ENCODE data around the gene MBNL1. TPM values are rescaled to one million over a fixed set of nuclear protein-coding genes. Genes with fewer than 3 reads are reported as not detected.

Gene MBNL1
- total and polyA plus RNA-seq, 2 of the 4 experiments (the other 2 are of a cell fraction), result 127 to 664 TPM

DNA sequence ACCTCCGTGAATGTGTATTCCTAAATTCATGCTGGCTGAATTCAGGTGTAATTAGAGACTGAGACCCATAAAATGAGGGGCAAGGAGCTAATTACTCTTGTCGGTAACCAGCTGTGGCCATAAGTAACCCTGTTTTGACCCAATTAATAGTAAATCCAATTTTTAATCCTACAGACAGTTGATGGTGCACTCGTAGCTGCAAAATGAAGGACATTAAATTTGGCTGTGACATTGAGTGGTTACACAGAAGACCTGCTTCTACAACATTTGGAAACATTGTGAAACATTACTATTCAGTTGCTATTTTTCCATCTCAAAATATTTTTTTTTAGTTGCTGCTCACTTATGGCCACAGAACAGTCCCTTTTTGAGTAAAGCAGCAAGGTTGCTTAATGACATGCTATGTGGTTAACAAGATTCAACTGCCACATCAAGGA is 33.0 kb downstream of the MBNL1 start:
- H4K20me1 ChIP-seq (ENCODE audit: insufficient read depth, low read length), result peaks cover 39% of the 10 kb centered on the region
- ChIA-PET POLR2A (ENCODE audit: unreplicated experiment) (no interaction called here), CTCF (no interaction called here)
- H3K18ac ChIP-seq (ENCODE audit: low read depth, low read length), result peak overlapping the region; percentile 66; the same call in 1 of the 2 replicates
- H3K36me3 ChIP-seq (ENCODE audit: control insufficient read depth, insufficient read depth, low read length), result peaks cover 3% of the 10 kb centered on the region
- H3K4ac ChIP-seq (ENCODE audit: low read depth, low read length), result no peak overlapping the region
- no peak overlapping the region for H2BK20ac ChIP-seq (ENCODE audit: low read depth, low read length)
- DNase-seq (no peak), ATAC-seq (ENCODE audit: low read depth) (no peak)
- peak overlapping the region; percentile 50 for H2BK5ac ChIP-seq (ENCODE audit: low read depth, low read length, poor library complexity, severe bottlenecking)
- peak overlapping the region; percentile 23; the same call in 2 of the 3 replicates for H2BK15ac ChIP-seq (ENCODE audit: low read depth, low read length)
- intact Hi-C loops (cut with micrococcal nuclease) (loop anchor here (10.0 kb wide), 1 partner anchor 143 kb away; no protein-coding TSS in a partner anchor), dilution Hi-C loops (cut with HindIII; ENCODE audit: low sequenced_read_pairs, unreplicated experiment) (no loop called here), in situ Hi-C loops (cut with MboI; ENCODE audit: low sequenced_read_pairs) (no loop called here)
- H2BK120ac ChIP-seq (ENCODE audit: low read depth, low read length), result peak overlapping the region; percentile 55; the same call in 1 of the 2 replicates
- H3K9ac ChIP-seq (ENCODE audit: low read depth, low read length), result no peak overlapping the region
- no peaks in the 10 kb centered on the region for H3K9me3 ChIP-seq (ENCODE audit: control insufficient read depth, insufficient read depth, low read length)
- H3K9me1 ChIP-seq (ENCODE audit: insufficient read depth, low read length), result no peaks in the 10 kb centered on the region
- H4K8ac ChIP-seq (ENCODE audit: low read depth in 2 of 2, low read length in 2 of 2), result no peak overlapping the region
- no peak overlapping the region for H2AFZ ChIP-seq (replicated peaks; ENCODE audit: low read length, poor library complexity)
- peak overlapping the region; percentile 72; the same call in 1 of the 2 replicates for H3K14ac ChIP-seq (replicated peaks; ENCODE audit: low read depth, low read length)
- peak overlapping the region; percentile 5; the same call in 1 of the 2 replicates for H2AK5ac ChIP-seq (ENCODE audit: low read depth, low read length)
- H3K27ac ChIP-seq (ENCODE audit: insufficient read depth, low read length), result no peak overlapping the region
- no peak overlapping the region for H3K4me3 ChIP-seq (ENCODE audit: insufficient read depth, low read depth, low read length)
- TF ChIP-seq MXI1 (IDR thresholded peaks at IDR 0.05; ENCODE audit: borderline replicate concordance, low read depth, low read length) (no peak), NFE2L2 (IDR thresholded peaks at IDR 0.05; ENCODE audit: low read depth, low read length) (no peak), RCOR1 (IDR thresholded peaks at IDR 0.05; ENCODE audit: insufficient replicate concordance, low read length) (no peak), FOS (IDR thresholded peaks at IDR 0.05; ENCODE audit: low read depth, low read length) (no peak), CEBPB (IDR thresholded peaks at IDR 0.05; ENCODE audit: low read depth, low read length) (peak; percentile 43; the same call in 1 of the 2 replicates), SMC3 (IDR thresholded peaks at IDR 0.05; ENCODE audit: low read depth, low read length) (no peak)
- TF ChIP-seq, protein P1, sequence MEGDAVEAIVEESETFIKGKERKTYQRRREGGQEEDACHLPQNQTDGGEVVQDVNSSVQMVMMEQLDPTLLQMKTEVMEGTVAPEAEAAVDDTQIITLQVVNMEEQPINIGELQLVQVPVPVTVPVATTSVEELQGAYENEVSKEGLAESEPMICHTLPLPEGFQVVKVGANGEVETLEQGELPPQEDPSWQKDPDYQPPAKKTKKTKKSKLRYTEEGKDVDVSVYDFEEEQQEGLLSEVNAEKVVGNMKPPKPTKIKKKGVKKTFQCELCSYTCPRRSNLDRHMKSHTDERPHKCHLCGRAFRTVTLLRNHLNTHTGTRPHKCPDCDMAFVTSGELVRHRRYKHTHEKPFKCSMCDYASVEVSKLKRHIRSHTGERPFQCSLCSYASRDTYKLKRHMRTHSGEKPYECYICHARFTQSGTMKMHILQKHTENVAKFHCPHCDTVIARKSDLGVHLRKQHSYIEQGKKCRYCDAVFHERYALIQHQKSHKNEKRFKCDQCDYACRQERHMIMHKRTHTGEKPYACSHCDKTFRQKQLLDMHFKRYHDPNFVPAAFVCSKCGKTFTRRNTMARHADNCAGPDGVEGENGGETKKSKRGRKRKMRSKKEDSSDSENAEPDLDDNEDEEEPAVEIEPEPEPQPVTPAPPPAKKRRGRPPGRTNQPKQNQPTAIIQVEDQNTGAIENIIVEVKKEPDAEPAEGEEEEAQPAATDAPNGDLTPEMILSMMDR (conservative IDR thresholded peaks at IDR 0.05; ENCODE audit: low read depth, low read length), result no peak
- TF ChIP-seq, protein P2, sequence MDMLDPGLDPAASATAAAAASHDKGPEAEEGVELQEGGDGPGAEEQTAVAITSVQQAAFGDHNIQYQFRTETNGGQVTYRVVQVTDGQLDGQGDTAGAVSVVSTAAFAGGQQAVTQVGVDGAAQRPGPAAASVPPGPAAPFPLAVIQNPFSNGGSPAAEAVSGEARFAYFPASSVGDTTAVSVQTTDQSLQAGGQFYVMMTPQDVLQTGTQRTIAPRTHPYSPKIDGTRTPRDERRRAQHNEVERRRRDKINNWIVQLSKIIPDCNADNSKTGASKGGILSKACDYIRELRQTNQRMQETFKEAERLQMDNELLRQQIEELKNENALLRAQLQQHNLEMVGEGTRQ (IDR thresholded peaks at IDR 0.05; ENCODE audit: low read depth, low read length), result no peak
- no peak overlapping the region for H4K91ac ChIP-seq (ENCODE audit: insufficient read depth, low read depth, low read length)
- no peak overlapping the region for H4K5ac ChIP-seq (ENCODE audit: low read depth, low read length)
- H3K56ac ChIP-seq (ENCODE audit: extremely low read depth, insufficient read depth, low read length), result no peak overlapping the region
- WGBS, 2 experiments (ENCODE audit: extremely low coverage in 2 of 2, insufficient read length in 1 of 2), result no CpG with 5 or more reads among the region's 3 CpGs
- peak overlapping the region; percentile 58 for H3K4me2 ChIP-seq (ENCODE audit: low read depth, low read length)
- H3K23ac ChIP-seq (ENCODE audit: low read depth, low read length), result peak overlapping the region; percentile 14; the same call in 1 of the 2 replicates
- H2AK9ac ChIP-seq (replicated peaks; ENCODE audit: low read depth, low read length, poor library complexity), result no peak overlapping the region
- no peaks in the 10 kb centered on the region for H3K27me3 ChIP-seq (ENCODE audit: control insufficient read depth, insufficient read depth, low read length)
- peaks cover 7 to 54% of the 10 kb centered on the region in 2 experiments; a peak in 2 of 4 replicates for H3K79me1 ChIP-seq (ENCODE audit: low read depth in 1 of 2, low read length in 2 of 2)
- H3K4me1 ChIP-seq (ENCODE audit: control insufficient read depth, insufficient read depth, low read length), result peaks cover 15% of the 10 kb centered on the region
- BruUV-seq (replicated peaks), result no TSS peak
